Measurements from ENCODE around the gene MOGAT2. TPM values are rescaled to one million over a fixed set of nuclear protein-coding genes. Genes with fewer than 3 reads are reported as not detected.
A peak's percentile ranks its signal among the peaks of the same experiment; 100 is the strongest.

The MOGAT2 gene
- total and polyA plus RNA-seq, 2 of the 13 experiments (the other 11 are each of a cell fraction or from before 2014, with no cell fraction given) = 27.2 to 27.8 TPM

GRCh38 chr11:75721852-75722668 is 4.4 kb downstream of the MOGAT2 start (continued):
- TF ChIP-seq, protein P1, sequence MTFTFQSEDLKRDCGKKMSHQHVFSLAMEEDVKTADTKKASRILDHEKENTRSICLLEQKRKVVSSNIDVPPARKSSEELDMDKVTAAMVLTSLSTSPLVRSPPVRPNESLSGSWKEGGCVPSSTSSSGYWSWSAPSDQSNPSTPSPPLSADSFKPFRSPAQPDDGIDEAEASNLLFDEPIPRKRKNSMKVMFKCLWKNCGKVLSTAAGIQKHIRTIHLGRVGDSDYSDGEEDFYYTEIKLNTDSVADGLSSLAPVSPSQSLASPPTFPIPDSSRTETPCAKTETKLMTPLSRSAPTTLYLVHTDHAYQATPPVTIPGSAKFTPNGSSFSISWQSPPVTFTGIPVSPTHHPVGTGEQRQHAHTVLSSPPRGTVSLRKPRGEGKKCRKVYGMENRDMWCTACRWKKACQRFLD (CRISPR knock-in tag; IDR thresholded peaks at IDR 0.05; ENCODE audit: borderline replicate concordance) = no peak
- TF ChIP-seq MED8 (CRISPR knock-in tag; IDR thresholded peaks at IDR 0.05; ENCODE audit: insufficient replicate concordance) (peak; percentile 79), HDAC6 (IDR thresholded peaks at IDR 0.05; ENCODE audit: low read depth, low read length) (no peak), NR2F6 (IDR thresholded peaks at IDR 0.05) (peak; percentile 87), NR2F6 (CRISPR knock-in tag; IDR thresholded peaks at IDR 0.05) (peak; percentile 82), ZNF770 (CRISPR knock-in tag; IDR thresholded peaks at IDR 0.05) (peak; percentile 96), ZSCAN30 (CRISPR knock-in tag; IDR thresholded peaks at IDR 0.05) (no peak), ZNF451 (CRISPR knock-in tag; IDR thresholded peaks at IDR 0.05) (no peak), POLR2AphosphoS2 (IDR thresholded peaks at IDR 0.05; ENCODE audit: low read depth, low read length) (no peak), LCORL (IDR thresholded peaks at IDR 0.05) (no peak), LCORL (CRISPR knock-in tag; IDR thresholded peaks at IDR 0.05) (peak; percentile 80), FLYWCH1 (CRISPR knock-in tag; IDR thresholded peaks at IDR 0.05) (no peak), MATR3 (CRISPR knock-in tag; IDR thresholded peaks at IDR 0.05) (no peak), GTF2F1 (IDR thresholded peaks at IDR 0.05; ENCODE audit: low read length) (no peak), ZBTB3 (CRISPR knock-in tag; IDR thresholded peaks at IDR 0.05; ENCODE audit: borderline replicate concordance, low read depth) (0 out of 2 replicates have a peak, but pooled peaks have one; percentile 69), ZNF282 (IDR thresholded peaks at IDR 0.05; ENCODE audit: partially characterized antibody) (no peak), ZNF83 (CRISPR knock-in tag; IDR thresholded peaks at IDR 0.05; ENCODE audit: borderline replicate concordance) (no peak), SPEN (CRISPR knock-in tag; IDR thresholded peaks at IDR 0.05; ENCODE audit: low read depth) (no peak), ATRX (CRISPR knock-in tag; IDR thresholded peaks at IDR 0.05; ENCODE audit: borderline replicate concordance) (no peak), PRPF4 (IDR thresholded peaks at IDR 0.05; ENCODE audit: low read depth, low read length, poor library complexity, severe bottlenecking) (no peak), ZFP90 (CRISPR knock-in tag; IDR thresholded peaks at IDR 0.05; ENCODE audit: borderline replicate concordance) (peak; percentile 38; the same call in 1 of the 2 replicates), SP1 (IDR thresholded peaks at IDR 0.05) (no peak), SP1 (CRISPR knock-in tag; IDR thresholded peaks at IDR 0.05) (no peak)
- TF ChIP-seq, protein P2, sequence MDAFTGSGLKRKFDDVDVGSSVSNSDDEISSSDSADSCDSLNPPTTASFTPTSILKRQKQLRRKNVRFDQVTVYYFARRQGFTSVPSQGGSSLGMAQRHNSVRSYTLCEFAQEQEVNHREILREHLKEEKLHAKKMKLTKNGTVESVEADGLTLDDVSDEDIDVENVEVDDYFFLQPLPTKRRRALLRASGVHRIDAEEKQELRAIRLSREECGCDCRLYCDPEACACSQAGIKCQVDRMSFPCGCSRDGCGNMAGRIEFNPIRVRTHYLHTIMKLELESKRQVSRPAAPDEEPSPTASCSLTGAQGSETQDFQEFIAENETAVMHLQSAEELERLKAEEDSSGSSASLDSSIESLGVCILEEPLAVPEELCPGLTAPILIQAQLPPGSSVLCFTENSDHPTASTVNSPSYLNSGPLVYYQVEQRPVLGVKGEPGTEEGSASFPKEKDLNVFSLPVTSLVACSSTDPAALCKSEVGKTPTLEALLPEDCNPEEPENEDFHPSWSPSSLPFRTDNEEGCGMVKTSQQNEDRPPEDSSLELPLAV (CRISPR knock-in tag; conservative IDR thresholded peaks at IDR 0.05; ENCODE audit: low read depth) = no peak
- TF ChIP-seq, protein P3, sequence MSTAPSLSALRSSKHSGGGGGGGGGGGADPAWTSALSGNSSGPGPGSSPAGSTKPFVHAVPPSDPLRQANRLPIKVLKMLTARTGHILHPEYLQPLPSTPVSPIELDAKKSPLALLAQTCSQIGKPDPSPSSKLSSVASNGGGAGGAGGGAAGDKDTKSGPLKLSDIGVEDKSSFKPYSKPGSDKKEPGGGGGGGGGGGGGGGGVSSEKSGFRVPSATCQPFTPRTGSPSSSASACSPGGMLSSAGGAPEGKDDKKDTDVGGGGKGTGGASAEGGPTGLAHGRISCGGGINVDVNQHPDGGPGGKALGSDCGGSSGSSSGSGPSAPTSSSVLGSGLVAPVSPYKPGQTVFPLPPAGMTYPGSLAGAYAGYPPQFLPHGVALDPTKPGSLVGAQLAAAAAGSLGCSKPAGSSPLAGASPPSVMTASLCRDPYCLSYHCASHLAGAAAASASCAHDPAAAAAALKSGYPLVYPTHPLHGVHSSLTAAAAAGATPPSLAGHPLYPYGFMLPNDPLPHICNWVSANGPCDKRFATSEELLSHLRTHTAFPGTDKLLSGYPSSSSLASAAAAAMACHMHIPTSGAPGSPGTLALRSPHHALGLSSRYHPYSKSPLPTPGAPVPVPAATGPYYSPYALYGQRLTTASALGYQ (CRISPR knock-in tag; IDR thresholded peaks at IDR 0.05) = no peak
